MCF 10A (cell line): Measurements from ENCODE around the gene EXOC4. TPM values are rescaled to one million over a fixed set of nuclear protein-coding genes. Genes with fewer than 3 reads are reported as not detected.

Experiments used
- BruUV-seq: library from RNA; stranded (reverse); fragments of 400-500 nt; replicated peaks from 2 replicates; lab custom pipeline; 2021; lab: Mats Ljungman, UMichigan
- CTCF ChIA-PET: fragments of 300-600 bp; sonication (Branson Sonifier 250); formaldehyde crosslinking; extraction: SDS; loops from one replicate; lab custom pipeline; 2021; ENCODE audit warnings: antibody characterized with exemption, inconsistent platforms; lab: Yijun Ruan, JAX
- POLR2A ChIA-PET: fragments of 300-600, 350-650 bp; sonication (Branson Sonifier 250); formaldehyde crosslinking; extraction: SDS; loops from one replicate; lab custom pipeline; 2020; ENCODE audit warnings: antibody characterized with exemption, inconsistent platforms; lab: Yijun Ruan, JAX
- DNase-seq: peaks from one replicate; pipeline ENCODE4 v3.0.0-alpha.2; 2018; ENCODE audit not compliant: unreplicated experiment
- H3K27ac Mint-ChIP-seq: one replicate; pipeline ENCODE4 v1.8.0; 2022; ENCODE audit warnings: mild to moderate bottlenecking, low read depth, mixed read lengths; ENCODE audit not compliant: unreplicated experiment
- H3K27me3 Mint-ChIP-seq: one replicate; pipeline ENCODE4 v1.8.0; 2022; ENCODE audit warnings: mixed read lengths; ENCODE audit not compliant: insufficient read depth, unreplicated experiment
- H3K36me3 Mint-ChIP-seq: one replicate; pipeline ENCODE4 v1.8.0; 2022; ENCODE audit warnings: mild to moderate bottlenecking, moderate library complexity, mixed read lengths; ENCODE audit not compliant: insufficient read depth, unreplicated experiment
- H3K4me1 Mint-ChIP-seq: one replicate; pipeline ENCODE4 v1.8.0; 2022; ENCODE audit warnings: mixed read lengths; ENCODE audit not compliant: insufficient read depth, unreplicated experiment
- H3K4me3 Mint-ChIP-seq: one replicate; pipeline ENCODE4 v1.8.0; 2022; ENCODE audit warnings: mild to moderate bottlenecking, moderate library complexity, mixed read lengths; ENCODE audit not compliant: unreplicated experiment
- H3K9me3 Mint-ChIP-seq: one replicate; pipeline ENCODE4 v1.8.0; 2022; ENCODE audit warnings: mixed read lengths; ENCODE audit not compliant: unreplicated experiment
- intact Hi-C: fragments of 100-400 bp; cut with micrococcal nuclease; formaldehyde crosslinking; loops from 2 replicates; pipeline ENCODE4 v1.14.1; 2022
- total RNA-seq: library from RNA; stranded (reverse); gene quantifications from 2 replicates; pipeline ENCODE4 v1.2.3, GENCODE V29; 2022
- TF ChIP-seq, protein P1 (sequence below): fragments of 200-600 bp; IDR thresholded peaks from one replicate; pipeline ENCODE4 v1.8.0; 2022; ENCODE audit warnings: antibody characterized with exemption, mild to moderate bottlenecking; ENCODE audit not compliant: unreplicated experiment

EXOC4 gene
- total RNA-seq, 1 experiment from 2014 or later: 105 TPM

- TF ChIP-seq, protein P1, sequence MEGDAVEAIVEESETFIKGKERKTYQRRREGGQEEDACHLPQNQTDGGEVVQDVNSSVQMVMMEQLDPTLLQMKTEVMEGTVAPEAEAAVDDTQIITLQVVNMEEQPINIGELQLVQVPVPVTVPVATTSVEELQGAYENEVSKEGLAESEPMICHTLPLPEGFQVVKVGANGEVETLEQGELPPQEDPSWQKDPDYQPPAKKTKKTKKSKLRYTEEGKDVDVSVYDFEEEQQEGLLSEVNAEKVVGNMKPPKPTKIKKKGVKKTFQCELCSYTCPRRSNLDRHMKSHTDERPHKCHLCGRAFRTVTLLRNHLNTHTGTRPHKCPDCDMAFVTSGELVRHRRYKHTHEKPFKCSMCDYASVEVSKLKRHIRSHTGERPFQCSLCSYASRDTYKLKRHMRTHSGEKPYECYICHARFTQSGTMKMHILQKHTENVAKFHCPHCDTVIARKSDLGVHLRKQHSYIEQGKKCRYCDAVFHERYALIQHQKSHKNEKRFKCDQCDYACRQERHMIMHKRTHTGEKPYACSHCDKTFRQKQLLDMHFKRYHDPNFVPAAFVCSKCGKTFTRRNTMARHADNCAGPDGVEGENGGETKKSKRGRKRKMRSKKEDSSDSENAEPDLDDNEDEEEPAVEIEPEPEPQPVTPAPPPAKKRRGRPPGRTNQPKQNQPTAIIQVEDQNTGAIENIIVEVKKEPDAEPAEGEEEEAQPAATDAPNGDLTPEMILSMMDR: no peak
- no peak for DNase-seq
- H3K4me3 Mint-ChIP-seq: no peak overlapping the region
- H3K27ac Mint-ChIP-seq: no peak overlapping the region
- CTCF ChIA-PET: interaction anchor here (0.5 kb wide), 1 partner anchor 1222 kb away, joined by 5 read pairs; no protein-coding TSS in a partner anchor
- peaks cover 7% of the 10 kb centered on the region for H3K36me3 Mint-ChIP-seq
- no peaks in the 10 kb centered on the region for H3K27me3 Mint-ChIP-seq
- POLR2A ChIA-PET: no interaction called here
- intact Hi-C loops: no loop called here
- BruUV-seq: no TSS peak
- H3K4me1 Mint-ChIP-seq: no peaks in the 10 kb centered on the region
- H3K9me3 Mint-ChIP-seq: peaks cover 18% of the 10 kb centered on the region
Observed at GRCh38 chr7:133919810-133920209, 666.9 kb downstream of the EXOC4 start.

GRCh38 chr7:133921635-133922182, 668.8 kb downstream of the EXOC4 start:
- intact Hi-C loops: no loop called here
- BruUV-seq: no TSS peak

GRCh38 chr7:133923974-133924373, 671.1 kb downstream of the EXOC4 start:
- CTCF ChIA-PET: interaction anchor here (0.7 kb wide), 2 partner anchors 45 to 671 kb away, joined by 3 to 4 read pairs; no protein-coding TSS in a partner anchor

More at GRCh38 chr7:133921635-133922182, 668.8 kb downstream of the EXOC4 start:
- peaks cover 18% of the 10 kb centered on the region for H3K9me3 Mint-ChIP-seq
- no peak for DNase-seq
- H3K4me3 Mint-ChIP-seq: no peak overlapping the region
- no peaks in the 10 kb centered on the region for H3K4me1 Mint-ChIP-seq
- ChIA-PET POLR2A (no interaction called here), CTCF (no interaction called here)
- TF ChIP-seq, protein P1: no peak
- peaks cover 7% of the 10 kb centered on the region for H3K36me3 Mint-ChIP-seq
- no peaks in the 10 kb centered on the region for H3K27me3 Mint-ChIP-seq
- H3K27ac Mint-ChIP-seq: no peak overlapping the region

DNA sequence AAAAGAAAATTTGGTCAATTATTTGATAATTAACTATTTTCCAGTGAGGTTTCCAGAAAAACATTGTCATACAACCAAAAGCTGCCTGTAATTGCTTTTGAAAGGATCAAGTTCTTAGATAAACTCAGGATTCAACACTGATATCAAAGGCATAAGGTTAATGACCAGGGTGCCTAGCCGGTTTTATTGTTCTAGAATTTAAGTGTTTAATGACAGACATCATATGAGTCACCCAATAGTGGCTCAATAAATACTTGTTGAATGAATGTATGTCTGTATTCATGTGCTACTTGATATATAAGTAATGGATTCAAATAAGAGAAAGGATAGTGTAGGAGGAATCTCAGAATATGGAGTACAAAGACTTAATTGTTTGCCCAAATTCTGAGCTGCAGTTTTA, 678.2 kb downstream of the EXOC4 start:
- no peak overlapping the region for H3K27ac Mint-ChIP-seq
- peaks cover 4% of the 10 kb centered on the region for H3K4me1 Mint-ChIP-seq
- intact Hi-C loops: no loop called here
- DNase-seq: no peak
- H3K4me3 Mint-ChIP-seq: no peak overlapping the region
- POLR2A ChIA-PET: interaction anchor here (0.5 kb wide), 1 partner anchor 446 kb away, joined by 3 read pairs; no protein-coding TSS in a partner anchor
- TF ChIP-seq, protein P1: no peak
- H3K27me3 Mint-ChIP-seq: no peaks in the 10 kb centered on the region
- CTCF ChIA-PET: no interaction called here
- no TSS peak for BruUV-seq
- H3K9me3 Mint-ChIP-seq: no peaks in the 10 kb centered on the region
- H3K36me3 Mint-ChIP-seq: no peaks in the 10 kb centered on the region

More at GRCh38 chr7:133923974-133924373, 671.1 kb downstream of the EXOC4 start:
- POLR2A ChIA-PET: interaction anchor here (0.9 kb wide), 1 partner anchor 15 kb away, joined by 3 read pairs; no protein-coding TSS in a partner anchor
- no peaks in the 10 kb centered on the region for H3K4me1 Mint-ChIP-seq
- TF ChIP-seq, protein P1: no peak
- peaks cover 5% of the 10 kb centered on the region for H3K36me3 Mint-ChIP-seq
- peak overlapping the region; percentile 46 for H3K27ac Mint-ChIP-seq
- BruUV-seq: no TSS peak
- H3K4me3 Mint-ChIP-seq: no peak overlapping the region
- no peak for DNase-seq
- H3K27me3 Mint-ChIP-seq: no peaks in the 10 kb centered on the region
- H3K9me3 Mint-ChIP-seq: peaks cover 18% of the 10 kb centered on the region
- intact Hi-C loops: no loop called here
